Left lung (tissue), 14 donors: ENCODE results near the gene DHRS7. TPM values are rescaled to one million over a fixed set of nuclear protein-coding genes. Genes with fewer than 3 reads are reported as not detected.

Experiments used
- ATAC-seq: fragments of 200-7000 bp; cut with Tn5 transposase; one replicate; pipeline ENCODE4 v1.9.1; 2020; ENCODE audit warnings: moderate library complexity
- DNase-seq, 4 donors: peaks; one replicate each; pipeline ENCODE4 v3.0.0-alpha.2; 2013 to 2020
- H3K27ac ChIP-seq, 2 donors: fragments of 200-600 bp; sonication (generic) in 1 of 2; one replicate each; pipeline versions ENCODE4 v1.5.0 to v1.8.0; 2020 to 2021
- H3K27me3 ChIP-seq, 2 donors: fragments of 200-600 bp; sonication (generic) in 1 of 2; one replicate each; pipeline versions ENCODE4 v1.5.0 to v1.8.0; 2020 to 2021
- H3K36me3 ChIP-seq, 2 donors: fragments of 200-600 bp; sonication (generic) in 1 of 2; one replicate each; pipeline versions ENCODE4 v1.5.0 to v1.8.0; 2020 to 2021
- H3K4me1 ChIP-seq, 2 donors: fragments of 200-600 bp; one replicate each; pipeline ENCODE4 v1.8.0; 2021
- H3K4me3 ChIP-seq, 2 donors: fragments of 200-600 bp; sonication (generic) in 1 of 2; one replicate each; pipeline versions ENCODE4 v1.5.0 to v1.8.0; 2020 to 2021; ENCODE audit warnings: mild to moderate bottlenecking in 1 of 2
- H3K9me3 ChIP-seq, 2 donors: fragments of 200-600 bp; sonication (generic) in 1 of 2; one replicate each; pipeline versions ENCODE4 v1.5.0 to v1.8.0; 2020 to 2021
- intact Hi-C, 2 donors: fragments of 100-400 bp; cut with DNase I; formaldehyde crosslinking; loops; one replicate each; pipeline versions ENCODE4 v1.11.2 to v1.14.2; 2022
- long read RNA-seq, 12 donors: library from polyadenylated mRNA in 2 of 12; unstranded in 2 of 12; transcript quantifications; one replicate each; pipeline ENCODE4 v2.0.0 and lab custom pipeline, GENCODE V29; 2019 to 2026
- polyA plus RNA-seq, 6 donors: library from polyadenylated mRNA; unstranded; fragments of 120-200 nt; gene quantifications; one replicate each; pipeline ENCODE4 v1.2.1, GENCODE V29; 2013; ENCODE audit not compliant: insufficient read length in 6 of 6
- total RNA-seq, 2 donors: library from RNA; stranded (reverse); fragmentation: NEBNext Ultra II Directional; extraction: Animal tissue kit (Norgen Biotek cat#: 25700); gene quantifications; one replicate each; pipeline ENCODE4 v1.2.1, GENCODE V29; 2021
- TF ChIP-seq, protein P1 (sequence below), 2 donors: fragments of 200-600 bp; sonication (generic) in 1 of 2; IDR thresholded peaks; one replicate each; pipeline versions ENCODE4 v1.5.0 to v1.8.0; 2021; ENCODE audit warnings: antibody characterized with exemption in 2 of 2
- donor health status: DM: no; HTN: yes; CAD: no.
- donor health status: DM: no; HTN: no; CAD: no.

The DHRS7 gene, protein sequence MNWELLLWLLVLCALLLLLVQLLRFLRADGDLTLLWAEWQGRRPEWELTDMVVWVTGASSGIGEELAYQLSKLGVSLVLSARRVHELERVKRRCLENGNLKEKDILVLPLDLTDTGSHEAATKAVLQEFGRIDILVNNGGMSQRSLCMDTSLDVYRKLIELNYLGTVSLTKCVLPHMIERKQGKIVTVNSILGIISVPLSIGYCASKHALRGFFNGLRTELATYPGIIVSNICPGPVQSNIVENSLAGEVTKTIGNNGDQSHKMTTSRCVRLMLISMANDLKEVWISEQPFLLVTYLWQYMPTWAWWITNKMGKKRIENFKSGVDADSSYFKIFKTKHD
- total RNA-seq (100 to 1,000 TPM in 1 of 2 donors, 10 to 100 TPM in 1; 82.3 to 122 TPM), polyA plus RNA-seq (10 to 100 TPM; 52.9 to 66.6 (median 54.2) TPM)
- long read RNA-seq, donor 1, transcript DHRS7-206 (2 exons, 563 nt): minor isoform, 10 of 71 reads
- long read RNA-seq, donor 1, transcript DHRS7-209 (7 exons, 1,322 nt): major isoform, 40 of 71 reads
- long read RNA-seq, donor 1, partial matches to known transcripts: 16 of 71 reads
- long read RNA-seq, donor 1, other reads (novel, unspliced or antisense): 0 of 71 reads
- long read RNA-seq, donor 2, transcript DHRS7-209 (7 exons, 1,322 nt): major isoform, 31 of 59 reads
- long read RNA-seq, donor 2, transcript DHRS7-206 (2 exons, 563 nt): minor isoform, 8 of 59 reads
- long read RNA-seq, donor 2, partial matches to known transcripts: 17 of 59 reads
- long read RNA-seq, donor 2, other reads (novel, unspliced or antisense): 0 of 59 reads
- long read RNA-seq, donor 3, transcript DHRS7-209 (7 exons, 1,322 nt): major isoform, 29 of 35 reads
- long read RNA-seq, donor 3, transcript DHRS7-206 (2 exons, 563 nt): minor isoform, 5 of 35 reads
- long read RNA-seq, donor 3, partial matches to known transcripts: 0 of 35 reads
- long read RNA-seq, donor 3, other reads (novel, unspliced or antisense): 0 of 35 reads
- long read RNA-seq, donor 4, transcript DHRS7-209 (7 exons, 1,322 nt): major isoform, 126 of 158 reads
- long read RNA-seq, donor 4, transcript DHRS7-206 (2 exons, 563 nt): minor isoform, 20 of 158 reads
- long read RNA-seq, donor 4, partial matches to known transcripts: 2 of 158 reads
- long read RNA-seq, donor 4, other reads (novel, unspliced or antisense): 7 of 158 reads
- long read RNA-seq, donor 5, transcript DHRS7-209 (7 exons, 1,322 nt): major isoform, 29 of 40 reads
- long read RNA-seq, donor 5, transcript DHRS7-206 (2 exons, 563 nt): minor isoform, 6 of 40 reads
- long read RNA-seq, donor 5, partial matches to known transcripts: 0 of 40 reads
- long read RNA-seq, donor 5, other reads (novel, unspliced or antisense): 0 of 40 reads
- long read RNA-seq, donor 6, transcript DHRS7-206 (2 exons, 563 nt): minor isoform, 11 of 46 reads
- long read RNA-seq, donor 6, transcript DHRS7-209 (7 exons, 1,322 nt): major isoform, 33 of 46 reads
- long read RNA-seq, donor 6, partial matches to known transcripts: 0 of 46 reads
- long read RNA-seq, donor 6, other reads (novel, unspliced or antisense): 0 of 46 reads
- long read RNA-seq, donor 7, transcript DHRS7-209 (7 exons, 1,322 nt): major isoform, 31 of 33 reads
- long read RNA-seq, donor 7, partial matches to known transcripts: 0 of 33 reads
- long read RNA-seq, donor 7, other reads (novel, unspliced or antisense): 0 of 33 reads
- long read RNA-seq, donor 8, transcript DHRS7-209 (7 exons, 1,322 nt): major isoform, 28 of 35 reads
- long read RNA-seq, donor 8, transcript DHRS7-206 (2 exons, 563 nt): minor isoform, 5 of 35 reads
- long read RNA-seq, donor 8, partial matches to known transcripts: 0 of 35 reads
- long read RNA-seq, donor 8, other reads (novel, unspliced or antisense): 0 of 35 reads
- long read RNA-seq, donor 9: 0 reads
- long read RNA-seq, donor 10, transcript DHRS7-206 (2 exons, 563 nt): minor isoform, 8 of 167 reads
- long read RNA-seq, donor 10, transcript DHRS7-209 (7 exons, 1,322 nt): major isoform, 155 of 167 reads
- long read RNA-seq, donor 10, partial matches to known transcripts: 1 of 167 reads
- long read RNA-seq, donor 10, other reads (novel, unspliced or antisense): 1 of 167 reads
- long read RNA-seq, donor 11, transcript DHRS7-206 (2 exons, 563 nt): minor isoform, 10 of 235 reads
- long read RNA-seq, donor 11, transcript DHRS7-209 (7 exons, 1,322 nt): major isoform, 61 of 235 reads
- long read RNA-seq, donor 11, partial matches to known transcripts: 159 of 235 reads
- long read RNA-seq, donor 11, other reads (novel, unspliced or antisense): 0 of 235 reads
- long read RNA-seq, donor 12, transcript DHRS7-206 (2 exons, 563 nt): minor isoform, 7 of 28 reads
- long read RNA-seq, donor 12, transcript DHRS7-209 (7 exons, 1,322 nt): major isoform, 18 of 28 reads
- long read RNA-seq, donor 12, partial matches to known transcripts: 0 of 28 reads
- long read RNA-seq, donor 12, other reads (novel, unspliced or antisense): 0 of 28 reads

DNA sequence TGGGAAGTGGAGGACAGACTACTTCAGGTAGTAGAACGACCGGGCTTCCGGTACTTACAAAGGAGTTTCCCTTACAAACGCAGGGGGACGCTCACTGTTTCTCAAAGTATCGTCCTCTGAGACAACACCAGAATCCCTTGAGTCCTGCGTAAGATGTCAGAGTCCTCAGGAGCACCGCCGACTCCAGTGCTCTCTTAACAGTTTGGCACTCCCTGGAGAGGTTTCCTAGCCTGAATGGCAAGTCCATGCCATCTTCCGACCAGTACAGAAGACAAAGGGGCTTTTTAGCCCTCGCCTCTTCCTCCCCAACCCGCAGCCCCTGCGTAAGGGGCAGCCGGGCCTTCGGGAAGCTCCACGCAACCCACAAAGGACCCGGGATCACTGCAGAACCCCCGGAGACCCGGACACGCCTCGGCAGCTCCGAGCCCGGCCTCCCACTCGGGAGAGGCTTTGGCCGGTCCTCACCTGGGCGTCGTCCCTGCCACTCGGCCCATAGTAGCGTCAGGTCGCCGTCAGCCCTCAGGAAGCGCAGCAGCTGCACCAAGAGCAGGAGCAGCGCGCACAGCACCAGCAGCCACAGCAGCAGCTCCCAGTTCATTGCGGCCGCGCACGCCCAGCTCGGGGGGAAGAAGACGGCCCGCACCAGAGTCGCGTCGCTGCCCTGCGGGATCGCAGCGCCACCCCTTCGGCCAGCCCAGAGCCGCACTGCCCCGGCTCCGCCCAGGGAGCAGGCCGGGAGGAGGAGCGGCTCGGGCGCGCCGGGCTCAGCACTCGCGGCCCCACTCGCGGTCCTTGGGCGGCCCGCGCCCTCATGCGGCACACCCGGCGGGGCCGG, at the start of gene DHRS7:
Gene DHRS7, minus strand, starts transcription at position 687 of the 835 bp plus-strand sequence. Its CDS starts 89 bp downstream, at position 598.
- Histone ChIP-seq H3K9me3 (no peaks in the 10 kb centered on the region), H3K4me3 (peak within 1 kb of the TSS; percentile 67 to 86), H3K27me3 (no peaks in the 10 kb centered on the region), H3K36me3 (no peaks in the 10 kb centered on the region), H3K27ac (peak within 1 kb of the TSS; percentile 91 to 95), H3K4me1 (peaks cover 0 to 39% of the 10 kb centered on the region in 2 donors)
- DNase-seq: peak; percentile 82 to 100 (median 88)
- ATAC-seq: peak; percentile 99
- TF ChIP-seq, protein P1, sequence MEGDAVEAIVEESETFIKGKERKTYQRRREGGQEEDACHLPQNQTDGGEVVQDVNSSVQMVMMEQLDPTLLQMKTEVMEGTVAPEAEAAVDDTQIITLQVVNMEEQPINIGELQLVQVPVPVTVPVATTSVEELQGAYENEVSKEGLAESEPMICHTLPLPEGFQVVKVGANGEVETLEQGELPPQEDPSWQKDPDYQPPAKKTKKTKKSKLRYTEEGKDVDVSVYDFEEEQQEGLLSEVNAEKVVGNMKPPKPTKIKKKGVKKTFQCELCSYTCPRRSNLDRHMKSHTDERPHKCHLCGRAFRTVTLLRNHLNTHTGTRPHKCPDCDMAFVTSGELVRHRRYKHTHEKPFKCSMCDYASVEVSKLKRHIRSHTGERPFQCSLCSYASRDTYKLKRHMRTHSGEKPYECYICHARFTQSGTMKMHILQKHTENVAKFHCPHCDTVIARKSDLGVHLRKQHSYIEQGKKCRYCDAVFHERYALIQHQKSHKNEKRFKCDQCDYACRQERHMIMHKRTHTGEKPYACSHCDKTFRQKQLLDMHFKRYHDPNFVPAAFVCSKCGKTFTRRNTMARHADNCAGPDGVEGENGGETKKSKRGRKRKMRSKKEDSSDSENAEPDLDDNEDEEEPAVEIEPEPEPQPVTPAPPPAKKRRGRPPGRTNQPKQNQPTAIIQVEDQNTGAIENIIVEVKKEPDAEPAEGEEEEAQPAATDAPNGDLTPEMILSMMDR (IDR thresholded peaks at IDR 0.05): peak in 1 of 2 donors; percentile 63
- intact Hi-C loops: loop anchor here in 1 of 2 donors (10.0 kb wide), 1 partner anchor 80 kb away; no protein-coding TSS in a partner anchor

DNA sequence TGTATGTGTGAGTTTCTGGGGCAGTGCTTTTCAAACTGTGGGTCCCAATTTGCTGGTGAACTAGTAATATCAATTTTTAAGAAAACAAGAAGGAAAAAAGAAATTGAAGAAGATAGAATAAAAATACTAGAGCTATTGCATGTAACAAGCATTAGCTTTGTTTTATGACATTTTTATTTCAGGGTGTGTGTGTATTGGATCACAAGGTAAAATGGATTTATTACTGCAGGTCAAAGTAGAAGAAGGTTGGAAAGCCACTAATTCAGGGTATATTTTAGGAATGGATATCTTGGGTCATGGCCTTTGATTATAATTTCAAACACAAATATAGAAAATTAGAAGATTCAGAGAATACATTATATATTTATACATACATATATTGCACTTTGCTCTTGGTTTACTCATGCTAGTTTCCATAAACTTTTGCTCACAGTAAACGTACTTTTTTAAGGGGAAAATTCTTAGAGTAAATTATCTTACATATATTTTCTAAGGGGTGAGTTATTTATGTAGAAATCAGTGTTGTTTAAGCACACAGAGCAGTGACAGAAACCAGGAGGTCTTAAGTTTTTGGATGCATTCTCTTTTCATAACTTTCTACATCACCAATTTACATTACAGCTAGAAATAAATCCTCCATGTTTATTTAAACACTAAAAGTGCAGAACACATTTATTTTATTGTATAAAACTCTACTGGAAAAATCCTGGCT, 49.4 kb upstream of the DHRS7 start:
- Histone ChIP-seq H3K4me1 (no peaks in the 10 kb centered on the region), H3K36me3 (no peaks in the 10 kb centered on the region), H3K27ac (no peak overlapping the region), H3K27me3 (no peaks in the 10 kb centered on the region), H3K4me3 (no peak overlapping the region), H3K9me3 (no peaks in the 10 kb centered on the region)
- no peak for ATAC-seq
- DNase-seq: no peak
- intact Hi-C loops: no loop called here
- TF ChIP-seq, protein P1 (IDR thresholded peaks at IDR 0.05): no peak

DNA sequence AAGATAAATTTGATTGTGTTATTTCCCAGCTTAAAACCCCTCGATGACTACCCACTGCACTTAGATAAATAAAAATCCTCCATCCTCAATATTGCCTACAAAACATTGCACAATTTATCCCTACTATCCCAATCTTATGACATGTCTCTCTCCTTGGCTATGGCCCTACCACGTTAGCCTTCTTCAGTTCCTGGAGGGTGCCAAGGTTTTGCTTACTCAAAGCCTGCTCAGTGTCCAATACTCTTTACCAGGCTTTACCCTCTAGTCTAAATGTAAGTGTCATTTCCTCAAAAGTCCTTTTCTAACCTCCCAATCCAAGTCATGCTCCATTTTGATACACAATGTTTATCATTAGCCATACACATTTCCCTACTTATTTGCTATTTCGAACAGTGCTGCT, 48.8 kb upstream of the DHRS7 start:
- Histone ChIP-seq H3K27ac (no peak overlapping the region), H3K4me1 (no peaks in the 10 kb centered on the region), H3K27me3 (no peaks in the 10 kb centered on the region), H3K4me3 (no peak overlapping the region), H3K36me3 (no peaks in the 10 kb centered on the region), H3K9me3 (no peaks in the 10 kb centered on the region)
- intact Hi-C loops: no loop called here
- TF ChIP-seq, protein P1 (IDR thresholded peaks at IDR 0.05): no peak
- ATAC-seq (no peak), DNase-seq (no peak)
